HepG2 (cell line): ENCODE data around the gene TRAIP. TPM values are rescaled to one million over a fixed set of nuclear protein-coding genes. Genes with fewer than 3 reads are reported as not detected.

ENCODE experiments used
- CREBL2 ChIP-seq: sonication (generic); formaldehyde crosslinking; IDR thresholded peaks from 2 replicates; pipeline ENCODE4 v1.8.1; 2023; ENCODE audit warnings: missing genetic modification reagents, mild to moderate bottlenecking, borderline replicate concordance
- GTF3A ChIP-seq: sonication (generic); formaldehyde crosslinking; conservative IDR thresholded peaks from 2 replicates; pipeline ENCODE4 v1.4.0; 2020; ENCODE audit warnings: mild to moderate bottlenecking, missing genetic modification reagents
- HMGXB4 ChIP-seq, 2 experiments: sonication (generic) in 1 of 2; formaldehyde crosslinking in 1 of 2; IDR thresholded peaks; 2 replicates each; pipeline versions ENCODE4 v1.4.0 to v1.6.1; 2018 to 2020; ENCODE audit warnings: missing genetic modification reagents in 2 of 2, borderline replicate concordance in 1 of 2, low read depth in 1 of 2, mild to moderate bottlenecking in 1 of 2, missing biosample characterization in 1 of 2
- HOXA3 ChIP-seq: sonication (generic); formaldehyde crosslinking; IDR thresholded peaks from 2 replicates; pipeline ENCODE4 v1.5.0; 2020; ENCODE audit warnings: missing genetic modification reagents
- MBNL3 ChIP-seq: fragments of 250-450 bp; sonication (Bioruptor Pico); conservative IDR thresholded peaks from 2 replicates; pipeline ENCODE4 v1.8.0; 2022; ENCODE audit warnings: mild to moderate bottlenecking, inconsistent platforms
- MTERF4 ChIP-seq: sonication (generic); formaldehyde crosslinking; IDR thresholded peaks from 2 replicates; pipeline ENCODE4 v1.8.0; 2023; ENCODE audit warnings: mild to moderate bottlenecking, missing genetic modification reagents
- TOE1 ChIP-seq: sonication (generic); formaldehyde crosslinking; IDR thresholded peaks from 2 replicates; pipeline ENCODE4 v1.4.0; 2020; ENCODE audit warnings: mild to moderate bottlenecking, missing genetic modification reagents
- ZNF513 ChIP-seq: sonication (generic); formaldehyde crosslinking; conservative IDR thresholded peaks from 2 replicates; pipeline ENCODE4 v1.5.0; 2020; ENCODE audit warnings: missing genetic modification reagents
- ZNF546 ChIP-seq: sonication (generic); formaldehyde crosslinking; conservative IDR thresholded peaks from 2 replicates; pipeline ENCODE4 v1.8.1; 2023; ENCODE audit warnings: mild to moderate bottlenecking, missing genetic modification reagents
- ZNF766 ChIP-seq: sonication (generic); formaldehyde crosslinking; IDR thresholded peaks from 2 replicates; pipeline ENCODE4 v1.5.0; 2020; ENCODE audit warnings: missing genetic modification reagents, borderline replicate concordance
- ZNF800 ChIP-seq: sonication (generic); formaldehyde crosslinking; IDR thresholded peaks from 2 replicates; pipeline ENCODE4 v1.4.0; 2020; ENCODE audit warnings: missing genetic modification reagents
- polyA plus RNA-seq, 8 experiments: library from polyadenylated mRNA; depleted of rRNA in 3 of 8; stranded (reverse) in 7 of 8; unstranded in 1 of 8; fragments of >200 nt; fragmentation: Illumina TruSeq in 4 of 8; extraction: Trizol in 4 of 8; gene quantifications; 2 replicates each; pipeline versions ENCODE4 v1.2.1 to v1.2.3, GENCODE V29; 2011 to 2016; ENCODE audit warnings: low read depth in 4 of 8, missing spikeins in 1 of 8, mixed read lengths in 1 of 8; ENCODE audit not compliant: insufficient read depth in 1 of 8
- total RNA-seq, 5 experiments: library from RNA; depleted of rRNA; stranded (reverse); fragments of >200 nt; fragmentation: Illumina TruSeq; extraction: Trizol; gene quantifications; 2 replicates each; pipeline ENCODE4 v1.2.3, GENCODE V29; 2016; ENCODE audit warnings: low read depth in 1 of 5

The TRAIP gene
- total and polyA plus RNA-seq, 2 of the 13 experiments (the other 11 are each of a cell fraction or from before 2014, with no cell fraction given) = 13.9 to 23.9 TPM

- TF ChIP-seq MBNL3 (CRISPR knock-in tag) = no peak
- no peak for TF ChIP-seq ZNF766 (CRISPR knock-in tag)
- 0 out of 2 replicates have a peak, but pooled peaks have one; percentile 1 for TF ChIP-seq HOXA3
- TF ChIP-seq ZNF546 (CRISPR knock-in tag) = no peak
- TF ChIP-seq GTF3A = no peak
- no peak for TF ChIP-seq TOE1
- no peak for TF ChIP-seq MTERF4 (CRISPR knock-in tag)
- TF ChIP-seq CREBL2 (CRISPR knock-in tag) = no peak
- TF ChIP-seq HMGXB4 (CRISPR knock-in tag; IDR thresholded peaks at IDR 0.05; ENCODE audit: borderline replicate concordance in 1 of 2, low read depth in 1 of 2) = 0 out of 4 replicates have a peak, but pooled peaks of 1 of the 2 experiments have one; percentile 40
- TF ChIP-seq ZNF800 (CRISPR knock-in tag) = no peak
- no peak for TF ChIP-seq ZNF513 (CRISPR knock-in tag)
These were observed 17.1 kb downstream of the TRAIP start (continued) for GRCh38 chr3:49839193-49839809.
